Measurements from ENCODE around the gene CXCL10.

The CXCL10 gene

DNA sequence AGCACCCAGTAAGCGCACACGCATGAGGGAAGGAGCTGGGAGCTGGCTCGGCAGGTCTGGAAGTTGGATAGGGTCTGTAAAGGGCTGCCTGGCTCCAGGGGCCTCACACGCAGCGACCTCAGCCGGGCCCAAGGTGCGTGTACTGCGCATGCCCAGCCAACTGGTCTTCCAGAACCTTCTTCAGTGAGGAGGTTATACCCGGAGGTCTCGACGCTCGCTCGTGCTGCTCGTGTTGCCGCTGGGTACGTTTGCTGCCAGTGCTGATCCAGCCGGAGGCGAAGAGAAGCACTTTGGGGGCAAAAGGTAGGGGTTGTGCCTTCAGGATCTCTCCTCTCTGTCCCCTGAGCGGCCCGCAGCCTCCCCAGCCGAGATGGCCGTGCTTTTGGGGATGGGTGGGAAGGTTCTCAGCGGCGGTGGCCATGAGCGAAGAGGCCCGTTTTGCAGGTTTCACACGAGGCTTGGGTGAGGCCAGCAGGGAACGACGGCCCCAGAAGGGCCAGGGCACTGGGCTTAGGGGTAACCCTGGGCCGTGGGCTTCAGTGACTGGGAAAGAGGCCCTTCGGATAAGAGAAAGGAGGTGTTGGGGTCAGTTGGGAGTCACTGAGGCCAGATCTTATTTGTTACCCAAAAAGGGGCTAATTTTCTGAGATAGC, 12.2 kb downstream of the CXCL10 start:
- TF ChIP-seq, protein P1, sequence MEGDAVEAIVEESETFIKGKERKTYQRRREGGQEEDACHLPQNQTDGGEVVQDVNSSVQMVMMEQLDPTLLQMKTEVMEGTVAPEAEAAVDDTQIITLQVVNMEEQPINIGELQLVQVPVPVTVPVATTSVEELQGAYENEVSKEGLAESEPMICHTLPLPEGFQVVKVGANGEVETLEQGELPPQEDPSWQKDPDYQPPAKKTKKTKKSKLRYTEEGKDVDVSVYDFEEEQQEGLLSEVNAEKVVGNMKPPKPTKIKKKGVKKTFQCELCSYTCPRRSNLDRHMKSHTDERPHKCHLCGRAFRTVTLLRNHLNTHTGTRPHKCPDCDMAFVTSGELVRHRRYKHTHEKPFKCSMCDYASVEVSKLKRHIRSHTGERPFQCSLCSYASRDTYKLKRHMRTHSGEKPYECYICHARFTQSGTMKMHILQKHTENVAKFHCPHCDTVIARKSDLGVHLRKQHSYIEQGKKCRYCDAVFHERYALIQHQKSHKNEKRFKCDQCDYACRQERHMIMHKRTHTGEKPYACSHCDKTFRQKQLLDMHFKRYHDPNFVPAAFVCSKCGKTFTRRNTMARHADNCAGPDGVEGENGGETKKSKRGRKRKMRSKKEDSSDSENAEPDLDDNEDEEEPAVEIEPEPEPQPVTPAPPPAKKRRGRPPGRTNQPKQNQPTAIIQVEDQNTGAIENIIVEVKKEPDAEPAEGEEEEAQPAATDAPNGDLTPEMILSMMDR (IDR thresholded peaks at IDR 0.05; ENCODE audit: control insufficient read depth, extremely low read depth, insufficient read depth), result no peak
- no peak overlapping the region for H3K4me3 ChIP-seq (ENCODE audit: low read depth, low read length)
- no peak for DNase-seq (ENCODE audit: low read depth)

DNA sequence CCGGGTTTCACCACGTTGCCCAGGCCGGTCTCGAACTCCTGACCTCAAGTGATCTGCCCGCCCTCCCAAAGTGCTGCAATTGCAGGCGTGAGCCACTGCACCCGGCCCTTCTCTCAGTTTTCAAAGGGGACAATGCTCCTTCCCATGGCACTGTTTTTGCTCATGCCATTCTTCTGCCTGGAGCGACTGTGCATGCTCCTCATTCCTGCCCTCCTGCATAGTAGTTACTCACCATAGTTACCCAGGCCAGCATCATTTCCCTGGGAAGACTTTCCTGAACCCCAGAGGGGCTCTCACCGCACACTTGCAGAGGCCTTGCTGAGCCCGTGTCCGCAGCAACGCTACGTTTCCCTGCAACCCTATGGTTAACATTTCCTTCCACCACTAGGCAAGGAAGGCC, 12.7 kb downstream of the CXCL10 start:
- H3K4me3 ChIP-seq (ENCODE audit: low read depth, low read length), result no peak overlapping the region
- no peak for DNase-seq (ENCODE audit: low read depth)
- TF ChIP-seq, protein P1 (IDR thresholded peaks at IDR 0.05; ENCODE audit: control insufficient read depth, extremely low read depth, insufficient read depth), result no peak

DNA sequence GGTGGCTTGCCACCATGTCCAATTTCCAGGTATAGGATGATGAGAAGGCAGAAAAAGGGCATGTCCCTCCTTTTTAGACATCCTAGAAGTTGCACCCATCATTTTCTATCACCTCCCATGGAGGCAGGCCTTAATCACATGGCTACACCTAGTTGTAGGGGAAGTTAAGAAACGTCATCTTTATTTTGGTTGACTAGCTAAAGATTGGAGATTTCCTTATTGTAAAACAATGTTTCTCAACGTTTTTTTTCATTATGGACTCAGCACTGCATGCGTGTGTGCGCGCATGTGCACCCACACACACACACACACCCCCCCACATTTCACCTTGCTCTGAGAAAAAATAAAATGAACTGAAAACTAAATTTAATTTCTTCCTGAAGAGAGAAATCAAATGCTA, 14.0 kb downstream of the CXCL10 start:
- H3K4me3 ChIP-seq (ENCODE audit: low read depth, low read length), result no peak overlapping the region
- DNase-seq (ENCODE audit: low read depth), result no peak
- TF ChIP-seq, protein P1 (IDR thresholded peaks at IDR 0.05; ENCODE audit: control insufficient read depth, extremely low read depth, insufficient read depth), result no peak

DNA sequence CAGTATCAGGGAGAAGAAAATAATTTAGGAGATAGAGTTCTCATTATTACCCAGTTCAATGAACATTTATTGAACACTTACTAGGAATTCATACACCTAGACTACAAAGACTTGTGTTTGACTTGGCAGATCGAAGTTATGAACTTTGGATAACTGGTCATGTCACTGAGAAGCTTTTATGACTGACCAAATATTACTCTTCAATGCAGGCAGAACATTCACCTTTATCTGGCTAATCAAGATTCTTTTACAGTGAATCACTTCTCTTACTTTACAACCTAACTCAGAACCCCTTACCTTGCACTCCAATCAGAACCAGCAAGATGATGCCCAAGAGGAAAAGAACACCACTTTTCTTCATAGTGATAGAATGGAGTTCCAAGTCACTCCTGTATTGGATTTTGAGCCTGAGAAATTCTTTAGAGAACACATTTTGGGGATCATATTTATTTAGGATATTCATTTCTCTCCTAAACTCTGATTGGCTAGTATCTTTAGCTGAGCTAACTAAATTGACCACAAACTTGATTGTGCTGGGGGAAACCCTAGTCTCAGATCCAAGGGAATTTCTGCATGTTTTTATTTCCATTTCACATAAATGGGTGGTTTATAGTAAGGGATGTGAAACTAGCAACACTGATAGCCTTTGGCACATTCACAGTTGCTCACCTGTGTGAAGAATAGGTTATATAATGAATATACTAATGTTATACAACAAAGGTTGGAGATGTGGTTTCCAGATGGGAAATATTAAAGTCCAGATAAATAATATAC, 16.0 kb downstream of the CXCL10 start, which contains the start of gene CXCL9:
Gene CXCL9 (minus strand): TSS at position 421 of the 774 bp plus-strand sequence. CDS start 60 bp downstream, at position 361.
- H3K4me3 ChIP-seq (ENCODE audit: low read depth, low read length), result no peak within 1 kb of the TSS
- DNase-seq (ENCODE audit: low read depth), result peak; percentile 76
- TF ChIP-seq, protein P1 (IDR thresholded peaks at IDR 0.05; ENCODE audit: control insufficient read depth, extremely low read depth, insufficient read depth), result no peak

DNA sequence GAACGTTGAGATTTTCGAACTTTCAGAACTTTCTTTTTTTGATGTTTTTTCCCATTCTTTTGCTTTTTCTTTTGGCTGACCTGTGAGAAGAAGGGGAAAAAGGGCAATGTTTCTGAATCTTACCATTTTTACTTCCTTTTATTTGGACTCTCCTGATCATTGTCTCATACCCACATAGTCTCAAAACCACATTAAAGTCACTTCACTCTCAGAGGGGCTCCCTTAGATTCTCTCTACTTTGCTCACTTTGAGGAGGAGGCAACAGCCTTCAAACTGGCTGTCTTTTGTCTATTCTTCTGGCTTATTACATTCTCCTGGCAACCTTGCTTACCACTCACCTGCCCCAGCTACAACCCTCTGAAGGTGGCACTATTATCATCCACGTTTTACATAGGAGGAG, 19.7 kb downstream of the CXCL10 start:
- TF ChIP-seq, protein P1 (IDR thresholded peaks at IDR 0.05; ENCODE audit: control insufficient read depth, extremely low read depth, insufficient read depth), result no peak
- no peak overlapping the region for H3K4me3 ChIP-seq (ENCODE audit: low read depth, low read length)
- no peak for DNase-seq (ENCODE audit: low read depth)

DNA sequence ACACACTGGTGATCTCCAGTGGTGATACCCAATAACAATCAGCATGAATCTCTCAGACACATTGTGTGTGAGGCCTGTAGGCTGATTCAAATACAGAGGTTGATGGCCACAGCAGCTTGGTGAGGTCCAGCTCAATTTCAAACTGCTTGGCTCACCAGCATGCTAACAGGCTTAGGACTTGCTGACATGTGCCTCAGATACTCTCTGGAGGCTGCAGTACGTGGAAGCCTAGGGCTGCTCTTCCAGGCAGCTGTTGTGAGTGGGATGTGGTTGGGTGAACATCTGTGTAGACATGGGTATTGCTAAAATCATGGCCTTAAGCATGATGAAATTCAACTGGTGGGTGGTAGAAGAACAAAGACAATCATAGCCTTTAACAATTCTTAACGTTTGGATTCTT, 20.3 kb downstream of the CXCL10 start:
- H3K4me3 ChIP-seq (ENCODE audit: low read depth, low read length), result no peak overlapping the region
- TF ChIP-seq, protein P1 (IDR thresholded peaks at IDR 0.05; ENCODE audit: control insufficient read depth, extremely low read depth, insufficient read depth), result no peak
- DNase-seq (ENCODE audit: low read depth), result no peak

All from LNCaP clone FGC (cell line).